Liver (tissue), 9 donors: ENCODE measurements around the gene ODC1. TPM values are rescaled to one million over a fixed set of nuclear protein-coding genes. Genes with fewer than 3 reads are reported as not detected.

Experiments used
- DNase-seq: peaks from one replicate; pipeline ENCODE4 v3.0.0-alpha.2; 2017; ENCODE audit warnings: low spot score
- H3K27ac ChIP-seq, 2 donors: one replicate each; pipeline ENCODE4 v1.7.0; 2013; ENCODE audit warnings: inconsistent platforms in 2 of 2, low read length in 2 of 2, control low read depth in 1 of 2, low read depth in 1 of 2, mild to moderate bottlenecking in 1 of 2
- H3K27me3 ChIP-seq, 4 donors: one replicate each; pipeline versions ENCODE4 v1.6.1 to v1.7.0; 2013; ENCODE audit warnings: low read length in 3 of 4, inconsistent platforms in 1 of 4, mild to moderate bottlenecking in 1 of 4, moderate library complexity in 1 of 4; ENCODE audit not compliant: control insufficient read depth in 4 of 4, insufficient read depth in 4 of 4
- H3K36me3 ChIP-seq, 4 donors: one replicate each; pipeline versions ENCODE4 v1.6.1 to v1.7.0; 2013; ENCODE audit warnings: low read length in 3 of 4, mild to moderate bottlenecking in 3 of 4, low read depth in 1 of 4, moderate library complexity in 1 of 4; ENCODE audit not compliant: control insufficient read depth in 4 of 4, insufficient read depth in 3 of 4
- H3K4me1 ChIP-seq, 4 donors: one replicate each; pipeline versions ENCODE4 v1.6.1 to v1.7.0; 2013; ENCODE audit warnings: low read length in 3 of 4, mild to moderate bottlenecking in 3 of 4, moderate library complexity in 1 of 4; ENCODE audit not compliant: control insufficient read depth in 4 of 4, insufficient read depth in 4 of 4
- H3K4me3 ChIP-seq, 3 donors: one replicate each; pipeline versions ENCODE4 v1.6.1 to v1.7.0; 2013; ENCODE audit warnings: low read length in 3 of 3, control low read depth in 1 of 3, low read depth in 1 of 3, mild to moderate bottlenecking in 1 of 3
- H3K9ac ChIP-seq, 2 donors: one replicate each; pipeline ENCODE4 v1.7.0; 2013; ENCODE audit warnings: low read length in 2 of 2, mild to moderate bottlenecking in 2 of 2, moderate library complexity in 2 of 2, control low read depth in 1 of 2, low read depth in 1 of 2
- H3K9me3 ChIP-seq, 4 donors: one replicate each; pipeline versions ENCODE4 v1.6.1 to v1.7.0; 2013; ENCODE audit warnings: low read length in 3 of 4; ENCODE audit not compliant: control insufficient read depth in 4 of 4
- ATF3 ChIP-seq: IDR thresholded peaks from 2 replicates; pipeline ENCODE4 v1.6.1; 2016; ENCODE audit warnings: antibody characterized with exemption
- FOXA1 ChIP-seq: IDR thresholded peaks from 2 replicates; pipeline ENCODE4 v1.6.1; 2016; ENCODE audit warnings: antibody characterized with exemption
- FOXA2 ChIP-seq: IDR thresholded peaks from 2 replicates; pipeline ENCODE4 v1.6.1; 2016; ENCODE audit warnings: antibody characterized with exemption
- GABPA ChIP-seq, 2 donors: IDR thresholded peaks in 1 of 2; conservative IDR thresholded peaks in 1 of 2; 2 replicates each; pipeline ENCODE4 v1.6.1; 2016; ENCODE audit warnings: antibody characterized with exemption in 2 of 2, mild to moderate bottlenecking in 1 of 2, moderate library complexity in 1 of 2
- HNF4A ChIP-seq, 2 donors: conservative IDR thresholded peaks; 2 replicates each; pipeline ENCODE4 v1.6.1; 2016; ENCODE audit warnings: antibody characterized with exemption in 2 of 2, mild to moderate bottlenecking in 2 of 2
- JUND ChIP-seq, 2 donors: IDR thresholded peaks; 2 replicates each; pipeline ENCODE4 v1.6.1; 2016; ENCODE audit warnings: antibody characterized with exemption in 2 of 2
- MAX ChIP-seq: IDR thresholded peaks from 2 replicates; pipeline ENCODE4 v1.6.1; 2016; ENCODE audit warnings: antibody characterized with exemption
- NR2F2 ChIP-seq: IDR thresholded peaks from 2 replicates; pipeline ENCODE4 v1.6.1; 2016; ENCODE audit warnings: antibody characterized with exemption
- RAD21 ChIP-seq, 2 donors: IDR thresholded peaks; 2 replicates each; pipeline ENCODE4 v1.6.1; 2016; ENCODE audit warnings: antibody characterized with exemption in 2 of 2, mild to moderate bottlenecking in 2 of 2
- YY1 ChIP-seq: IDR thresholded peaks from 2 replicates; pipeline ENCODE4 v1.6.1; 2016; ENCODE audit warnings: antibody characterized with exemption, mild to moderate bottlenecking
- ZBTB33 ChIP-seq: IDR thresholded peaks from 2 replicates; pipeline ENCODE4 v1.6.1; 2016; ENCODE audit warnings: antibody characterized with exemption
- WGBS: extraction: QIAGEN DNeasy Blood & Tissue Kit; methylation state at CpG from one replicate; pipeline ENCODE4 v1.1.7; 2013; 5-methylcytosine and 5-hydroxymethylcytosine counted together
- polyA plus RNA-seq, 2 donors: library from polyadenylated mRNA; stranded (reverse) in 1 of 2; unstranded in 1 of 2; fragments of 200-250 nt in 1 of 2; fragments of >200 nt in 1 of 2; fragmentation: Nextera tagmentation in 1 of 2; extraction: Ambion mirVana in 1 of 2; gene quantifications; one replicate each; pipeline versions ENCODE4 v1.2.1 to v1.2.3, GENCODE V29; 2013 to 2015
- total RNA-seq, 2 donors: library from RNA; depleted of rRNA; stranded (reverse); fragments of >200 nt; gene quantifications; one replicate each; pipeline ENCODE4 v1.2.3, GENCODE V29; 2014
- TF ChIP-seq, protein P1 (sequence below): fragments of 150-350 bp; IDR thresholded peaks from 2 replicates; pipeline ENCODE4 v1.5.1; 2017; ENCODE audit warnings: improper control_type of control experiment, low read depth, low read length; ENCODE audit not compliant: missing input control
- TF ChIP-seq, protein P2 (sequence below): IDR thresholded peaks from 2 replicates; pipeline ENCODE4 v1.6.1; 2016; ENCODE audit warnings: antibody characterized with exemption, mild to moderate bottlenecking
- donor health status: healthy.
- donor health status: healthy.
- donor health status: healthy.
- donor health status: healthy.
- donor health status: healthy.

Gene ODC1
- total and polyA plus RNA-seq, 4 donors = 8.3 to 75.8 (median 48.1) TPM

- no peak overlapping the region for H3K27ac ChIP-seq
- H3K27me3 ChIP-seq = no peaks in the 10 kb centered on the region
- no peaks in the 10 kb centered on the region for H3K4me1 ChIP-seq
- no peaks in the 10 kb centered on the region for H3K36me3 ChIP-seq
- TF ChIP-seq ZBTB33 = no peak
- TF ChIP-seq MAX = no peak
- TF ChIP-seq FOXA2 = no peak
- TF ChIP-seq YY1 = no peak
- TF ChIP-seq GABPA (IDR thresholded peaks at IDR 0.05 in 1 of 2, conservative IDR thresholded peaks at IDR 0.05 in 1 of 2) = no peak
- TF ChIP-seq, protein P1, sequence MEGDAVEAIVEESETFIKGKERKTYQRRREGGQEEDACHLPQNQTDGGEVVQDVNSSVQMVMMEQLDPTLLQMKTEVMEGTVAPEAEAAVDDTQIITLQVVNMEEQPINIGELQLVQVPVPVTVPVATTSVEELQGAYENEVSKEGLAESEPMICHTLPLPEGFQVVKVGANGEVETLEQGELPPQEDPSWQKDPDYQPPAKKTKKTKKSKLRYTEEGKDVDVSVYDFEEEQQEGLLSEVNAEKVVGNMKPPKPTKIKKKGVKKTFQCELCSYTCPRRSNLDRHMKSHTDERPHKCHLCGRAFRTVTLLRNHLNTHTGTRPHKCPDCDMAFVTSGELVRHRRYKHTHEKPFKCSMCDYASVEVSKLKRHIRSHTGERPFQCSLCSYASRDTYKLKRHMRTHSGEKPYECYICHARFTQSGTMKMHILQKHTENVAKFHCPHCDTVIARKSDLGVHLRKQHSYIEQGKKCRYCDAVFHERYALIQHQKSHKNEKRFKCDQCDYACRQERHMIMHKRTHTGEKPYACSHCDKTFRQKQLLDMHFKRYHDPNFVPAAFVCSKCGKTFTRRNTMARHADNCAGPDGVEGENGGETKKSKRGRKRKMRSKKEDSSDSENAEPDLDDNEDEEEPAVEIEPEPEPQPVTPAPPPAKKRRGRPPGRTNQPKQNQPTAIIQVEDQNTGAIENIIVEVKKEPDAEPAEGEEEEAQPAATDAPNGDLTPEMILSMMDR = no peak
- TF ChIP-seq, protein P2, sequence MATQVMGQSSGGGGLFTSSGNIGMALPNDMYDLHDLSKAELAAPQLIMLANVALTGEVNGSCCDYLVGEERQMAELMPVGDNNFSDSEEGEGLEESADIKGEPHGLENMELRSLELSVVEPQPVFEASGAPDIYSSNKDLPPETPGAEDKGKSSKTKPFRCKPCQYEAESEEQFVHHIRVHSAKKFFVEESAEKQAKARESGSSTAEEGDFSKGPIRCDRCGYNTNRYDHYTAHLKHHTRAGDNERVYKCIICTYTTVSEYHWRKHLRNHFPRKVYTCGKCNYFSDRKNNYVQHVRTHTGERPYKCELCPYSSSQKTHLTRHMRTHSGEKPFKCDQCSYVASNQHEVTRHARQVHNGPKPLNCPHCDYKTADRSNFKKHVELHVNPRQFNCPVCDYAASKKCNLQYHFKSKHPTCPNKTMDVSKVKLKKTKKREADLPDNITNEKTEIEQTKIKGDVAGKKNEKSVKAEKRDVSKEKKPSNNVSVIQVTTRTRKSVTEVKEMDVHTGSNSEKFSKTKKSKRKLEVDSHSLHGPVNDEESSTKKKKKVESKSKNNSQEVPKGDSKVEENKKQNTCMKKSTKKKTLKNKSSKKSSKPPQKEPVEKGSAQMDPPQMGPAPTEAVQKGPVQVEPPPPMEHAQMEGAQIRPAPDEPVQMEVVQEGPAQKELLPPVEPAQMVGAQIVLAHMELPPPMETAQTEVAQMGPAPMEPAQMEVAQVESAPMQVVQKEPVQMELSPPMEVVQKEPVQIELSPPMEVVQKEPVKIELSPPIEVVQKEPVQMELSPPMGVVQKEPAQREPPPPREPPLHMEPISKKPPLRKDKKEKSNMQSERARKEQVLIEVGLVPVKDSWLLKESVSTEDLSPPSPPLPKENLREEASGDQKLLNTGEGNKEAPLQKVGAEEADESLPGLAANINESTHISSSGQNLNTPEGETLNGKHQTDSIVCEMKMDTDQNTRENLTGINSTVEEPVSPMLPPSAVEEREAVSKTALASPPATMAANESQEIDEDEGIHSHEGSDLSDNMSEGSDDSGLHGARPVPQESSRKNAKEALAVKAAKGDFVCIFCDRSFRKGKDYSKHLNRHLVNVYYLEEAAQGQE = no peak
- no peak for TF ChIP-seq HNF4A (conservative IDR thresholded peaks at IDR 0.05)
- TF ChIP-seq ATF3 = no peak
- TF ChIP-seq NR2F2 = no peak
- no peak overlapping the region for H3K4me3 ChIP-seq
- no peak overlapping the region for H3K9ac ChIP-seq
- H3K9me3 ChIP-seq = no peaks in the 10 kb centered on the region
- 67% methylated on average over 24 of the region's 24 CpGs for WGBS
- DNase-seq = peak; percentile 30
These were observed 49.7 kb upstream of the ODC1 start for GRCh38 chr2:10497797-10498251.

GRCh38 chr2:10495988-10496313 is 47.8 kb upstream of the ODC1 start:
- no peaks in the 10 kb centered on the region for H3K27me3 ChIP-seq
- no peaks in the 10 kb centered on the region for H3K36me3 ChIP-seq
- peaks cover 0 to 1% (median 0%) of the 10 kb centered on the region in 4 donors for H3K4me1 ChIP-seq
- H3K9me3 ChIP-seq = no peaks in the 10 kb centered on the region
- H3K27ac ChIP-seq = no peak overlapping the region
- no peak overlapping the region for H3K4me3 ChIP-seq
- no peak overlapping the region for H3K9ac ChIP-seq
- WGBS = 82% methylated on average over 7 of the region's 7 CpGs
- no peak for DNase-seq
- TF ChIP-seq ZBTB33 (no peak), JUND (IDR thresholded peaks at IDR 0.05) (no peak), FOXA1 (no peak), RAD21 (IDR thresholded peaks at IDR 0.05) (no peak), GABPA (IDR thresholded peaks at IDR 0.05 in 1 of 2, conservative IDR thresholded peaks at IDR 0.05 in 1 of 2) (no peak), MAX (no peak), ATF3 (no peak), HNF4A (conservative IDR thresholded peaks at IDR 0.05) (no peak)
- TF ChIP-seq, protein P2 = no peak
